ENCODE results near the gene TBC1D22A.

TBC1D22A gene

GRCh38 chr22:46990937-46991550 lies 228.6 kb downstream of the TBC1D22A start:
- no peak for DNase-seq (ENCODE audit: low read depth in 2 of 2, low spot score in 1 of 2)

- DNase-seq (ENCODE audit: low read depth in 2 of 2, low spot score in 1 of 2), result no peak
Measured at GRCh38 chr22:46991666-46992065, 229.2 kb downstream of the TBC1D22A start.

GRCh38 chr22:46992121-46992731 lies 229.8 kb downstream of the TBC1D22A start:
- no peak for DNase-seq (ENCODE audit: low read depth in 2 of 2, low spot score in 1 of 2)

GRCh38 chr22:46993633-46994032 lies 231.2 kb downstream of the TBC1D22A start:
- no peak for DNase-seq (ENCODE audit: low read depth in 2 of 2, low spot score in 1 of 2)

- no peak for DNase-seq (ENCODE audit: low read depth in 2 of 2, low spot score in 1 of 2)
Measured at GRCh38 chr22:46994265-46994664, 231.8 kb downstream of the TBC1D22A start.

GRCh38 chr22:46994983-46995382 lies 232.5 kb downstream of the TBC1D22A start:
- DNase-seq (ENCODE audit: low read depth in 2 of 2, low spot score in 1 of 2), result no peak

- DNase-seq (ENCODE audit: low read depth in 2 of 2, low spot score in 1 of 2), result no peak
Measured at GRCh38 chr22:46995501-46996360, 233.3 kb downstream of the TBC1D22A start.

- DNase-seq (ENCODE audit: low read depth in 2 of 2, low spot score in 1 of 2), result no peak
Measured at GRCh38 chr22:46996595-46997310, 234.3 kb downstream of the TBC1D22A start.

- DNase-seq (ENCODE audit: low read depth in 2 of 2, low spot score in 1 of 2), result no peak
Measured at GRCh38 chr22:46997311-46997970, 235.0 kb downstream of the TBC1D22A start.

GRCh38 chr22:46998331-46998730 lies 235.9 kb downstream of the TBC1D22A start:
- DNase-seq (ENCODE audit: low read depth in 2 of 2, low spot score in 1 of 2), result no peak

- no peak for DNase-seq (ENCODE audit: low read depth in 2 of 2, low spot score in 1 of 2)
Measured at GRCh38 chr22:47000256-47000655, 237.8 kb downstream of the TBC1D22A start.

GRCh38 chr22:47000888-47001287 lies 238.4 kb downstream of the TBC1D22A start:
- DNase-seq (ENCODE audit: low read depth in 2 of 2, low spot score in 1 of 2), result no peak

GRCh38 chr22:47001288-47001687 lies 238.8 kb downstream of the TBC1D22A start:
- DNase-seq (ENCODE audit: low read depth in 2 of 2, low spot score in 1 of 2), result no peak

GRCh38 chr22:47002692-47003091 lies 240.2 kb downstream of the TBC1D22A start:
- DNase-seq (ENCODE audit: low read depth in 2 of 2, low spot score in 1 of 2), result no peak

GRCh38 chr22:47005506-47006408 lies 243.3 kb downstream of the TBC1D22A start:
- no peak for DNase-seq (ENCODE audit: low read depth in 2 of 2, low spot score in 1 of 2)

GRCh38 chr22:47006433-47006832 lies 244.0 kb downstream of the TBC1D22A start:
- no peak for DNase-seq (ENCODE audit: low read depth in 2 of 2, low spot score in 1 of 2)

GRCh38 chr22:47006869-47007268 lies 244.4 kb downstream of the TBC1D22A start:
- no peak for DNase-seq (ENCODE audit: low read depth in 2 of 2, low spot score in 1 of 2)

GRCh38 chr22:47007496-47007895 lies 245.0 kb downstream of the TBC1D22A start:
- DNase-seq (ENCODE audit: low read depth in 2 of 2, low spot score in 1 of 2), result no peak

- no peak for DNase-seq (ENCODE audit: low read depth in 2 of 2, low spot score in 1 of 2)
Measured at GRCh38 chr22:47008208-47008885, 245.9 kb downstream of the TBC1D22A start.

Measured in stimulated activated CD8-positive, alpha-beta memory T cell treated with anti-CD3 and anti-CD28 coated beads, Interleukin-4, amount 100 ng/mL, for 1 hour (primary cell).